ENCODE results near the gene C12orf57. TPM values are rescaled to one million over a fixed set of nuclear protein-coding genes. Genes with fewer than 3 reads are reported as not detected.

The C12orf57 gene
- polyA plus RNA-seq, 1 experiment: 359 TPM

GRCh38 chr12:6951551-6952120, 7.8 kb downstream of the C12orf57 start:
- ChIA-PET CTCF (no interaction called here), POLR2A (no interaction called here)
- Histone ChIP-seq H3K27me3 (ENCODE audit: control insufficient read depth, insufficient read depth, low read length) (no peaks in the 10 kb centered on the region), H3K27ac (ENCODE audit: low read depth, low read length) (no peak overlapping the region), H3K9me3 (ENCODE audit: control insufficient read depth, insufficient read depth, low read length) (no peaks in the 10 kb centered on the region), H3K4me3 (ENCODE audit: low read depth, low read length) (no peak overlapping the region)
- no peak for TF ChIP-seq CTCF (IDR thresholded peaks at IDR 0.05; ENCODE audit: low read depth, low read length)
- DNase-seq (ENCODE audit: low read depth, low spot score): no peak

GRCh38 chr12:6952121-6952862, 8.5 kb downstream of the C12orf57 start:
- ChIA-PET POLR2A (no interaction called here), CTCF (interaction anchor here (0.9 kb wide), 1 partner anchor 12 kb away, joined by 3 read pairs; no protein-coding TSS in a partner anchor)
- no peak for TF ChIP-seq CTCF (IDR thresholded peaks at IDR 0.05; ENCODE audit: low read depth, low read length)
- DNase-seq (ENCODE audit: low read depth, low spot score): no peak
- Histone ChIP-seq H3K9me3 (ENCODE audit: control insufficient read depth, insufficient read depth, low read length) (no peaks in the 10 kb centered on the region), H3K4me3 (ENCODE audit: low read depth, low read length) (no peak overlapping the region), H3K27me3 (ENCODE audit: control insufficient read depth, insufficient read depth, low read length) (no peaks in the 10 kb centered on the region), H3K27ac (ENCODE audit: low read depth, low read length) (no peak overlapping the region)

GRCh38 chr12:6952863-6953441, 9.1 kb downstream of the C12orf57 start:
- H3K27ac ChIP-seq (ENCODE audit: low read depth, low read length): no peak overlapping the region
- TF ChIP-seq CTCF (IDR thresholded peaks at IDR 0.05; ENCODE audit: low read depth, low read length): no peak
- no peaks in the 10 kb centered on the region for H3K9me3 ChIP-seq (ENCODE audit: control insufficient read depth, insufficient read depth, low read length)
- DNase-seq (ENCODE audit: low read depth, low spot score): no peak
- H3K4me3 ChIP-seq (ENCODE audit: low read depth, low read length): no peak overlapping the region
- POLR2A ChIA-PET: no interaction called here
- CTCF ChIA-PET: interaction anchor here (0.9 kb wide), 2 partner anchors 12 to 136 kb away, joined by 3 read pairs; no protein-coding TSS in a partner anchor
- H3K27me3 ChIP-seq (ENCODE audit: control insufficient read depth, insufficient read depth, low read length): no peaks in the 10 kb centered on the region

- H3K27ac ChIP-seq (ENCODE audit: low read depth, low read length): no peak overlapping the region
- DNase-seq (ENCODE audit: low read depth, low spot score): no peak
- no peaks in the 10 kb centered on the region for H3K27me3 ChIP-seq (ENCODE audit: control insufficient read depth, insufficient read depth, low read length)
- CTCF ChIA-PET: interaction anchor here (0.9 to 1.1 kb wide), 4 partner anchors 11 to 160 kb away, joined by 3 to 4 read pairs (median 3); no protein-coding TSS in a partner anchor
- no peak overlapping the region for H3K4me3 ChIP-seq (ENCODE audit: low read depth, low read length)
- TF ChIP-seq CTCF (IDR thresholded peaks at IDR 0.05; ENCODE audit: low read depth, low read length): no peak
- POLR2A ChIA-PET: no interaction called here
- no peaks in the 10 kb centered on the region for H3K9me3 ChIP-seq (ENCODE audit: control insufficient read depth, insufficient read depth, low read length)
Observed at GRCh38 chr12:6953442-6954315, 9.9 kb downstream of the C12orf57 start.
